WTC11 (cell line): ENCODE results near the gene CHI3L1. TPM values are rescaled to one million over a fixed set of nuclear protein-coding genes. Genes with fewer than 3 reads are reported as not detected.

Source experiments
- ATAC-seq: fragments of 200-7000 bp; cut with Tn5 transposase; 2 replicates; pipeline ENCODE4 v1.10.0; 2021; ENCODE audit warnings: mild to moderate bottlenecking, moderate library complexity
- CTCF ChIA-PET: fragments of 300-600 bp; sonication (Branson Sonifier 250); formaldehyde crosslinking; loops from one replicate; lab custom pipeline; 2021; ENCODE audit warnings: antibody characterized with exemption; lab: Charles Lee
- POLR2A ChIA-PET: fragments of 350-600 bp; sonication (Branson Sonifier 250); formaldehyde crosslinking; loops from one replicate; lab custom pipeline; 2021; ENCODE audit warnings: antibody characterized with exemption; lab: Charles Lee
- DNase-seq: peaks from one replicate; pipeline ENCODE4 v3.0.0; 2021; ENCODE audit warnings: low spot score
- H3K27ac Mint-ChIP-seq: 2 replicates; pipeline ENCODE4 v1.8.0; 2021; ENCODE audit warnings: mixed read lengths
- H3K27me3 Mint-ChIP-seq: 2 replicates; pipeline ENCODE4 v1.8.0; 2021; ENCODE audit warnings: low read depth, mild to moderate bottlenecking, moderate library complexity, mixed read lengths
- H3K36me3 Mint-ChIP-seq: 2 replicates; pipeline ENCODE4 v1.8.0; 2021; ENCODE audit warnings: mixed read lengths
- H3K4me1 Mint-ChIP-seq: 2 replicates; pipeline ENCODE4 v1.8.0; 2022; ENCODE audit warnings: mixed read lengths
- H3K4me3 Mint-ChIP-seq: 2 replicates; pipeline ENCODE4 v1.8.0; 2021; ENCODE audit warnings: mild to moderate bottlenecking, moderate library complexity, mixed read lengths
- H3K9me3 Mint-ChIP-seq: 2 replicates; pipeline ENCODE4 v1.8.0; 2021; ENCODE audit warnings: mixed read lengths
- AFF4 ChIP-seq: sonication (generic); formaldehyde crosslinking; IDR thresholded peaks from 2 replicates; pipeline ENCODE4 v1.8.1; 2023; ENCODE audit warnings: mild to moderate bottlenecking, missing genetic modification reagents, borderline replicate concordance
- CBFB ChIP-seq: sonication (generic); formaldehyde crosslinking; IDR thresholded peaks from 2 replicates; pipeline ENCODE4 v1.8.1; 2022; ENCODE audit warnings: mild to moderate bottlenecking, low read depth, missing genetic modification reagents
- CREB1 ChIP-seq: sonication (generic); formaldehyde crosslinking; IDR thresholded peaks from 2 replicates; pipeline ENCODE4 v1.8.0; 2023; ENCODE audit warnings: mild to moderate bottlenecking, missing genetic modification reagents
- E2F4 ChIP-seq: sonication (generic); formaldehyde crosslinking; IDR thresholded peaks from 2 replicates; pipeline ENCODE4 v1.8.1; 2022; ENCODE audit warnings: low read depth, mild to moderate bottlenecking, moderate library complexity, missing genetic modification reagents, borderline replicate concordance
- EMX1 ChIP-seq: fragments of 250-450 bp; sonication (Bioruptor Pico); IDR thresholded peaks from 2 replicates; pipeline ENCODE4 v1.8.0; 2021; ENCODE audit warnings: mild to moderate bottlenecking
- GTF2I ChIP-seq: fragments of 250-450 bp; sonication (Bioruptor Pico); conservative IDR thresholded peaks from 2 replicates; pipeline ENCODE4 v1.4.0; 2021; ENCODE audit warnings: mild to moderate bottlenecking
- MXD4 ChIP-seq: fragments of 250-450 bp; sonication (Bioruptor Pico); IDR thresholded peaks from 2 replicates; pipeline ENCODE4 v1.8.0; 2021; ENCODE audit warnings: mild to moderate bottlenecking, moderate library complexity, borderline replicate concordance
- NFATC4 ChIP-seq: fragments of 250-450 bp; sonication (Bioruptor Pico); IDR thresholded peaks from 2 replicates; pipeline ENCODE4 v1.9.0; 2021; ENCODE audit warnings: mild to moderate bottlenecking
- TP53 ChIP-seq: sonication (generic); formaldehyde crosslinking; IDR thresholded peaks from 2 replicates; pipeline ENCODE4 v1.8.1; 2023; ENCODE audit warnings: mild to moderate bottlenecking, missing genetic modification reagents
- USF2 ChIP-seq: sonication (generic); formaldehyde crosslinking; IDR thresholded peaks from 2 replicates; pipeline ENCODE4 v1.8.1; 2023; ENCODE audit warnings: mild to moderate bottlenecking, missing genetic modification reagents, moderate library complexity
- ZNF396 ChIP-seq: fragments of 250-450 bp; sonication (Bioruptor Pico); IDR thresholded peaks from 2 replicates; pipeline ENCODE4 v1.8.0; 2021; ENCODE audit warnings: mild to moderate bottlenecking, moderate library complexity, borderline replicate concordance
- ZNF416 ChIP-seq: fragments of 250-450 bp; sonication (Bioruptor Pico); IDR thresholded peaks from 2 replicates; pipeline ENCODE4 v1.9.0; 2021; ENCODE audit warnings: mild to moderate bottlenecking, inconsistent platforms
- total RNA-seq: library from RNA; stranded (reverse); gene quantifications from 3 replicates; pipeline ENCODE4 v1.2.3, GENCODE V29; 2021
- TF ChIP-seq, protein P1 (sequence below): sonication (generic); formaldehyde crosslinking; IDR thresholded peaks from 2 replicates; pipeline ENCODE4 v1.8.0; 2022; ENCODE audit warnings: mild to moderate bottlenecking, missing genetic modification reagents
- TF ChIP-seq, protein P2 (sequence below): fragments of 250-450 bp; sonication (Bioruptor Pico); conservative IDR thresholded peaks from 2 replicates; pipeline ENCODE4 v1.9.0; 2021; ENCODE audit warnings: mild to moderate bottlenecking
- TF ChIP-seq, protein P3 (sequence below): fragments of 250-450 bp; sonication (Bioruptor Pico); IDR thresholded peaks from 2 replicates; pipeline ENCODE4 v1.9.0; 2021; ENCODE audit warnings: mild to moderate bottlenecking
- TF ChIP-seq, protein P4 (sequence below): fragments of 250-450 bp; sonication (Bioruptor Pico); IDR thresholded peaks from 2 replicates; pipeline ENCODE4 v1.9.0; 2021; ENCODE audit warnings: mild to moderate bottlenecking, borderline replicate concordance
- TF ChIP-seq, protein P5 (sequence below): fragments of 250-450 bp; sonication (Bioruptor Pico); IDR thresholded peaks from 2 replicates; pipeline ENCODE4 v1.9.0; 2021; ENCODE audit warnings: mild to moderate bottlenecking

CHI3L1 gene
- total RNA-seq, 1 experiment from 2014 or later, result 0.24 TPM

- no peak for TF ChIP-seq AFF4 (CRISPR knock-in tag)
- TF ChIP-seq, protein P1, sequence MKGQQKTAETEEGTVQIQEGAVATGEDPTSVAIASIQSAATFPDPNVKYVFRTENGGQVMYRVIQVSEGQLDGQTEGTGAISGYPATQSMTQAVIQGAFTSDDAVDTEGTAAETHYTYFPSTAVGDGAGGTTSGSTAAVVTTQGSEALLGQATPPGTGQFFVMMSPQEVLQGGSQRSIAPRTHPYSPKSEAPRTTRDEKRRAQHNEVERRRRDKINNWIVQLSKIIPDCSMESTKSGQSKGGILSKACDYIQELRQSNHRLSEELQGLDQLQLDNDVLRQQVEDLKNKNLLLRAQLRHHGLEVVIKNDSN (CRISPR knock-in tag), result no peak
- TF ChIP-seq MXD4 (CRISPR knock-in tag), result no peak
- no peak for TF ChIP-seq NFATC4 (CRISPR knock-in tag)
- no peak for TF ChIP-seq E2F4 (CRISPR knock-in tag)
- TF ChIP-seq, protein P2, sequence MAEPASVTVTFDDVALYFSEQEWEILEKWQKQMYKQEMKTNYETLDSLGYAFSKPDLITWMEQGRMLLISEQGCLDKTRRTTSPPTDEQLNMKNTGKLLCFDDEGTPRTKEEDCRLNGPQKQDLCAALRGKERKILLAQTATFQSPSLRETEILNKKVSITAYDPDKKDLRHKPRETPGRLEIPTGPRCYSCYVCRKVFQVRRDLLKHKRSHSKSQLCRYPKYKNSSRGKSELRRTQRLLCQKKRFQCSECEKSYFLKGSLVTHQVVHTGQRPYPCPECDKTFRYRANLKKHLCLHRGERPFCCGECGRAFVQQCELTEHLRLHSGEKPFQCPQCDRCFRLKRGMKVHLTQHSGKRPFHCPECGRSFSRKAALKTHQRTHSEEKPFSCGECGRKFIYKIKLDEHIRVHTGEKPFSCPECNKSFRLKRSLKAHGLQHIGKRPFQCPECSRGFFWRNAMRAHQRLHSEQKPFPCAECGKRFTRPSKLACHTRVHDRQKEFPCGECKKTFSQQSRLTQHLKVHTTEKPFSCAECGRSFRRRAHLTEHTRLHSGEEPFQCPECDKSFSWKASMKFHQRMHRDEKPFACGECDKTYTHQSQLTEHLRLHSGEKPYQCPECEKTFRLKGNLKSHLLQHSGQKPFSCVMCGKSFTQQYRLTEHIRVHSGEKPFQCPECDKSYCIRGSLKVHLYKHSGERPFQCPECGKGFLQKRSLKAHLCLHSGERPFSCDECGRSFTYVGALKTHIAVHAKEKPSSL (CRISPR knock-in tag), result no peak
- no peak for TF ChIP-seq ZNF416 (CRISPR knock-in tag)
- no peak for TF ChIP-seq ZNF396 (CRISPR knock-in tag)
- TF ChIP-seq USF2 (CRISPR knock-in tag), result no peak
Measured at GRCh38 chr1:203142124-203142523, 44.4 kb downstream of the CHI3L1 start (continued).

GRCh38 chr1:203140743-203141520, 45.6 kb downstream of the CHI3L1 start:
- Mint-ChIP-seq H3K27me3 (no peaks in the 10 kb centered on the region; the same call in 1 of the 2 replicates), H3K27ac (no peak overlapping the region), H3K4me1 (peaks cover 18% of the 10 kb centered on the region), H3K9me3 (peaks cover 8% of the 10 kb centered on the region), H3K36me3 (peaks cover 4% of the 10 kb centered on the region), H3K4me3 (no peak overlapping the region)
- POLR2A ChIA-PET, result interaction anchor here (0.7 to 1.2 kb wide), 3 partner anchors 12 to 301 kb away, joined by 3 read pairs; partner anchors contain the start of gene ADORA1
- ATAC-seq (peak; percentile 49), DNase-seq (no peak)
- CTCF ChIA-PET, result interaction anchor here (1.1 to 2.1 kb wide), 6 partner anchors 13 to 127 kb away, joined by 4 to 12 read pairs (median 5); no protein-coding TSS in a partner anchor
- TF ChIP-seq, protein P3, sequence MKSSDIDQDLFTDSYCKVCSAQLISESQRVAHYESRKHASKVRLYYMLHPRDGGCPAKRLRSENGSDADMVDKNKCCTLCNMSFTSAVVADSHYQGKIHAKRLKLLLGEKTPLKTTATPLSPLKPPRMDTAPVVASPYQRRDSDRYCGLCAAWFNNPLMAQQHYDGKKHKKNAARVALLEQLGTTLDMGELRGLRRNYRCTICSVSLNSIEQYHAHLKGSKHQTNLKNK (CRISPR knock-in tag), result no peak
- TF ChIP-seq GTF2I (CRISPR knock-in tag), result no peak
- TF ChIP-seq, protein P4, sequence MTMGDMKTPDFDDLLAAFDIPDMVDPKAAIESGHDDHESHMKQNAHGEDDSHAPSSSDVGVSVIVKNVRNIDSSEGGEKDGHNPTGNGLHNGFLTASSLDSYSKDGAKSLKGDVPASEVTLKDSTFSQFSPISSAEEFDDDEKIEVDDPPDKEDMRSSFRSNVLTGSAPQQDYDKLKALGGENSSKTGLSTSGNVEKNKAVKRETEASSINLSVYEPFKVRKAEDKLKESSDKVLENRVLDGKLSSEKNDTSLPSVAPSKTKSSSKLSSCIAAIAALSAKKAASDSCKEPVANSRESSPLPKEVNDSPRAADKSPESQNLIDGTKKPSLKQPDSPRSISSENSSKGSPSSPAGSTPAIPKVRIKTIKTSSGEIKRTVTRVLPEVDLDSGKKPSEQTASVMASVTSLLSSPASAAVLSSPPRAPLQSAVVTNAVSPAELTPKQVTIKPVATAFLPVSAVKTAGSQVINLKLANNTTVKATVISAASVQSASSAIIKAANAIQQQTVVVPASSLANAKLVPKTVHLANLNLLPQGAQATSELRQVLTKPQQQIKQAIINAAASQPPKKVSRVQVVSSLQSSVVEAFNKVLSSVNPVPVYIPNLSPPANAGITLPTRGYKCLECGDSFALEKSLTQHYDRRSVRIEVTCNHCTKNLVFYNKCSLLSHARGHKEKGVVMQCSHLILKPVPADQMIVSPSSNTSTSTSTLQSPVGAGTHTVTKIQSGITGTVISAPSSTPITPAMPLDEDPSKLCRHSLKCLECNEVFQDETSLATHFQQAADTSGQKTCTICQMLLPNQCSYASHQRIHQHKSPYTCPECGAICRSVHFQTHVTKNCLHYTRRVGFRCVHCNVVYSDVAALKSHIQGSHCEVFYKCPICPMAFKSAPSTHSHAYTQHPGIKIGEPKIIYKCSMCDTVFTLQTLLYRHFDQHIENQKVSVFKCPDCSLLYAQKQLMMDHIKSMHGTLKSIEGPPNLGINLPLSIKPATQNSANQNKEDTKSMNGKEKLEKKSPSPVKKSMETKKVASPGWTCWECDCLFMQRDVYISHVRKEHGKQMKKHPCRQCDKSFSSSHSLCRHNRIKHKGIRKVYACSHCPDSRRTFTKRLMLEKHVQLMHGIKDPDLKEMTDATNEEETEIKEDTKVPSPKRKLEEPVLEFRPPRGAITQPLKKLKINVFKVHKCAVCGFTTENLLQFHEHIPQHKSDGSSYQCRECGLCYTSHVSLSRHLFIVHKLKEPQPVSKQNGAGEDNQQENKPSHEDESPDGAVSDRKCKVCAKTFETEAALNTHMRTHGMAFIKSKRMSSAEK (CRISPR knock-in tag), result no peak
- TF ChIP-seq, protein P5, sequence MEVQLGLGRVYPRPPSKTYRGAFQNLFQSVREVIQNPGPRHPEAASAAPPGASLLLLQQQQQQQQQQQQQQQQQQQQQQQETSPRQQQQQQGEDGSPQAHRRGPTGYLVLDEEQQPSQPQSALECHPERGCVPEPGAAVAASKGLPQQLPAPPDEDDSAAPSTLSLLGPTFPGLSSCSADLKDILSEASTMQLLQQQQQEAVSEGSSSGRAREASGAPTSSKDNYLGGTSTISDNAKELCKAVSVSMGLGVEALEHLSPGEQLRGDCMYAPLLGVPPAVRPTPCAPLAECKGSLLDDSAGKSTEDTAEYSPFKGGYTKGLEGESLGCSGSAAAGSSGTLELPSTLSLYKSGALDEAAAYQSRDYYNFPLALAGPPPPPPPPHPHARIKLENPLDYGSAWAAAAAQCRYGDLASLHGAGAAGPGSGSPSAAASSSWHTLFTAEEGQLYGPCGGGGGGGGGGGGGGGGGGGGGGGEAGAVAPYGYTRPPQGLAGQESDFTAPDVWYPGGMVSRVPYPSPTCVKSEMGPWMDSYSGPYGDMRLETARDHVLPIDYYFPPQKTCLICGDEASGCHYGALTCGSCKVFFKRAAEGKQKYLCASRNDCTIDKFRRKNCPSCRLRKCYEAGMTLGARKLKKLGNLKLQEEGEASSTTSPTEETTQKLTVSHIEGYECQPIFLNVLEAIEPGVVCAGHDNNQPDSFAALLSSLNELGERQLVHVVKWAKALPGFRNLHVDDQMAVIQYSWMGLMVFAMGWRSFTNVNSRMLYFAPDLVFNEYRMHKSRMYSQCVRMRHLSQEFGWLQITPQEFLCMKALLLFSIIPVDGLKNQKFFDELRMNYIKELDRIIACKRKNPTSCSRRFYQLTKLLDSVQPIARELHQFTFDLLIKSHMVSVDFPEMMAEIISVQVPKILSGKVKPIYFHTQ, result no peak
- no peak for TF ChIP-seq EMX1 (CRISPR knock-in tag)
- TF ChIP-seq CREB1, result no peak
- no peak for TF ChIP-seq CBFB (CRISPR knock-in tag)
- TF ChIP-seq TP53 (CRISPR knock-in tag), result no peak
